Measurements from ENCODE around the gene PSMB9.

PSMB9 gene

DNA sequence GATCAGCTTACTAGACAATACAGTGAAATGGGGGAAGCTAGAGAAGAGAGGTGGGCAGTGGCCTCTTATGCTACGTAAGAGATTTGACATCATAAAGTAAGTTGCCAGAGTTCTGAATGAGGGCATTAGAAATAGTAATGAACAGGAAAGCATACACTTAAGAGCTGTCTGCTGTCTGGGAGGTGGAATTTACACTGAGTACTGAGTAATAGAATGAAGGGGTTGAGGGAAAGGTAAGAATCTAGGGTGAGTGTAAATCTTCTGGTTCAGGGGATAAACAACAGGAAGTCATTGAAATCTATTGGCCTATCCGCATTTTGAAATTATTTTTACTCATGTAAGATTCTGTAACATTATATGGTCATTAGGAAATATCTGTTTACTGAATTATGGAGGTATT, 51.1 kb downstream of the PSMB9 start:
- no peak for DNase-seq (ENCODE audit: low read depth)

DNA sequence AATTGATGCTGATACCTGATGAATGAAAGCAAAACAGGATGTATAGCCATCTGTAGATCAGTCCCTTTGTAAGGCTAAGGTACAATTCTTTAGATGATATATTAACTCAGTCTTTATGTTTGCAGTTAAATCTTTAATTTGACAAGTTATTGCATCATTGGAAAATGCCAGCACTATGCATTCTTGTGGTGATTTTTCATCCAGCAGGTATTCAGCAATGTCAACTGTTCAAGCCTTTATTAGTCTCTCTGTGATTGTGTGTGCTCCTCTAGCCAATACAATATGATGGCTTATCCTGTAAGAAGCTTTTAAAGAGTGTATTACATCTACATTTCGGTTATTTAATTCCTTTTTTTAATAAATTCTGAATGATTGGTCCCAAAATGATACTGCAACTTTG, 52.5 kb downstream of the PSMB9 start:
- DNase-seq (ENCODE audit: low read depth) = no peak

DNA sequence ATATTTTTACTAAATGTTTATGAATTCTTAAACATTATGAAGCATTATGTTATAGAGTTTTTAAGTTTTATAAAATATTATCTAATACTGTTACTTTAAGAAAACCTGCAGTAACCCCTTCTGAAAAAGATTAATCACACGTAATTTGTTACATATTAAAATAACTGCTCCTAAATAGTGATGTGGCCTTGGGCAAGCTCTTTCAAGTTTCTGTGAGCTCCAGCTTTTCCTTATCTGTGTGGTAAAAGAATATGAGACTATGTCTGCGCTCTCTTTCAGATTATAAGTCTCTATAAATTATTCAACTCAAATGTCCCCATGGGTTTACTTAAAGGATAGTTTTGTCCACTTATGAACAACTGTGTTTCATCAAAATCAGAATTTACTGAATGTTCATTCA, 54.9 kb downstream of the PSMB9 start:
- no peak for DNase-seq (ENCODE audit: low read depth)
